ENCODE results near the gene FBN2. TPM values are rescaled to one million over a fixed set of nuclear protein-coding genes. Genes with fewer than 3 reads are reported as not detected.
"Not testable (repeated sequence)": the region's sequence is repeated elsewhere in the genome, so short reads cannot be mapped to it uniquely, and the experiment has no call there.

The FBN2 gene
- total RNA-seq, 1 donor from 2014 or later: 10.0 TPM

GRCh38 chr5:128490761-128491160 is 47.3 kb downstream of the FBN2 start:
- DNase-seq (no peak), ATAC-seq (no peak)
- intact Hi-C loops (cut with micrococcal nuclease): no loop called here

- DNase-seq (no peak), ATAC-seq (no peak)
- intact Hi-C loops (cut with micrococcal nuclease): no loop called here
These were observed 51.0 kb downstream of the FBN2 start for GRCh38 chr5:128487041-128487440.

GRCh38 chr5:128483738-128484137 is 54.3 kb downstream of the FBN2 start:
- ATAC-seq: no peak
- intact Hi-C loops (cut with micrococcal nuclease): no loop called here

GRCh38 chr5:128480906-128481633 is 57.0 kb downstream of the FBN2 start:
- ATAC-seq (no peak), DNase-seq (no peak)
- intact Hi-C loops (cut with micrococcal nuclease): no loop called here

More at GRCh38 chr5:128483738-128484137, 54.3 kb downstream of the FBN2 start:
- no peak for DNase-seq

- DNase-seq: no peak
- intact Hi-C loops (cut with micrococcal nuclease): no loop called here
- no peak for ATAC-seq
These were observed 57.9 kb downstream of the FBN2 start for GRCh38 chr5:128480158-128480557.

GRCh38 chr5:128478386-128479368 is 59.4 kb downstream of the FBN2 start:
- intact Hi-C loops (cut with micrococcal nuclease): no loop called here
- ATAC-seq: no peak
- no peak for DNase-seq

- intact Hi-C loops (cut with micrococcal nuclease): no loop called here
- ATAC-seq (peak; percentile 90), DNase-seq (no peak)
These were observed 60.1 kb downstream of the FBN2 start for GRCh38 chr5:128477944-128478343.

- intact Hi-C loops (cut with micrococcal nuclease): no loop called here
- DNase-seq: no peak
- no peak for ATAC-seq
These were observed 62.4 kb downstream of the FBN2 start for GRCh38 chr5:128475693-128476092.

- ATAC-seq: no peak
- intact Hi-C loops (cut with micrococcal nuclease): no loop called here
- no peak for DNase-seq
These were observed 65.1 kb downstream of the FBN2 start for GRCh38 chr5:128472919-128473318.

GRCh38 chr5:128472036-128472435 is 66.0 kb downstream of the FBN2 start:
- intact Hi-C loops (cut with micrococcal nuclease): no loop called here
- ATAC-seq (no peak), DNase-seq (no peak)

- intact Hi-C loops (cut with micrococcal nuclease): no loop called here
- DNase-seq: no peak
- ATAC-seq: no peak
These were observed 67.4 kb downstream of the FBN2 start for GRCh38 chr5:128470663-128471062.

GRCh38 chr5:128469912-128470311 is 68.1 kb downstream of the FBN2 start:
- ATAC-seq (no peak), DNase-seq (no peak)
- intact Hi-C loops (cut with micrococcal nuclease): no loop called here

- no peak for ATAC-seq
- intact Hi-C loops (cut with micrococcal nuclease): no loop called here
These were observed 71.1 kb downstream of the FBN2 start for GRCh38 chr5:128466980-128467379.

GRCh38 chr5:128466554-128466953 is 71.5 kb downstream of the FBN2 start:
- DNase-seq (no peak), ATAC-seq (no peak)
- intact Hi-C loops (cut with micrococcal nuclease): no loop called here

More at GRCh38 chr5:128466980-128467379, 71.1 kb downstream of the FBN2 start:
- DNase-seq: no peak

GRCh38 chr5:128464596-128464995 is 73.4 kb downstream of the FBN2 start:
- DNase-seq (peak; percentile 29), ATAC-seq (peak; percentile 48)
- intact Hi-C loops (cut with micrococcal nuclease): no loop called here

GRCh38 chr5:128462330-128462729 is 75.7 kb downstream of the FBN2 start:
- intact Hi-C loops (cut with micrococcal nuclease): no loop called here
- no peak for ATAC-seq
- no peak for DNase-seq

- DNase-seq; ATAC-seq; intact Hi-C loops (cut with micrococcal nuclease): not testable (repeated sequence)
These were observed 80.7 kb downstream of the FBN2 start for GRCh38 chr5:128457147-128457915.

- intact Hi-C loops (cut with micrococcal nuclease): no loop called here
- ATAC-seq (no peak), DNase-seq (no peak)
These were observed 82.1 kb downstream of the FBN2 start for GRCh38 chr5:128455841-128456361.

GRCh38 chr5:128453121-128453520 is 84.9 kb downstream of the FBN2 start:
- DNase-seq: no peak
- ATAC-seq: no peak
- intact Hi-C loops (cut with micrococcal nuclease): no loop called here
